ENCODE results near the gene CALB2.

CALB2 gene

GRCh38 chr16:71337631-71338030 lies 20.9 kb upstream of the CALB2 start:
- FAIRE-seq (no peak), DNase-seq (ENCODE audit: insufficient read length, low spot score) (no peak)
- TF ChIP-seq CTCF (IDR thresholded peaks at IDR 0.05; ENCODE audit: insufficient read depth, missing control alignments): no peak

- TF ChIP-seq CTCF (IDR thresholded peaks at IDR 0.05; ENCODE audit: insufficient read depth, missing control alignments): no peak
- no peak for DNase-seq (ENCODE audit: insufficient read length, low spot score)
- no peak for FAIRE-seq
These were observed 20.3 kb upstream of the CALB2 start for GRCh38 chr16:71338193-71338592.

- FAIRE-seq: no peak
These were observed 19.9 kb upstream of the CALB2 start for GRCh38 chr16:71338632-71339031.

GRCh38 chr16:71339236-71340171 lies 19.0 kb upstream of the CALB2 start:
- no peak for FAIRE-seq
- no peak for TF ChIP-seq CTCF (IDR thresholded peaks at IDR 0.05; ENCODE audit: insufficient read depth, missing control alignments)
- DNase-seq (ENCODE audit: insufficient read length, low spot score): no peak

More at GRCh38 chr16:71338632-71339031, 19.9 kb upstream of the CALB2 start:
- no peak for TF ChIP-seq CTCF (IDR thresholded peaks at IDR 0.05; ENCODE audit: insufficient read depth, missing control alignments)
- no peak for DNase-seq (ENCODE audit: insufficient read length, low spot score)

- TF ChIP-seq CTCF (IDR thresholded peaks at IDR 0.05; ENCODE audit: insufficient read depth, missing control alignments): no peak
- DNase-seq (ENCODE audit: insufficient read length, low spot score) (no peak), FAIRE-seq (no peak)
These were observed 18.1 kb upstream of the CALB2 start for GRCh38 chr16:71340406-71340805.

- DNase-seq (ENCODE audit: insufficient read length, low spot score) (no peak), FAIRE-seq (no peak)
- TF ChIP-seq CTCF (IDR thresholded peaks at IDR 0.05; ENCODE audit: insufficient read depth, missing control alignments): no peak
These were observed 16.6 kb upstream of the CALB2 start for GRCh38 chr16:71341881-71342280.

GRCh38 chr16:71343078-71343477 lies 15.4 kb upstream of the CALB2 start:
- FAIRE-seq: no peak
- TF ChIP-seq CTCF (IDR thresholded peaks at IDR 0.05; ENCODE audit: insufficient read depth, missing control alignments): no peak

More at GRCh38 chr16:71343078-71343477, 15.4 kb upstream of the CALB2 start:
- DNase-seq (ENCODE audit: insufficient read length, low spot score): no peak
